Measurements from ENCODE around the gene PRRT2.
"Not testable (repeated sequence)": the region's sequence is repeated elsewhere in the genome, so short reads cannot be mapped to it uniquely, and the experiment has no call there.

PRRT2 gene

DNA sequence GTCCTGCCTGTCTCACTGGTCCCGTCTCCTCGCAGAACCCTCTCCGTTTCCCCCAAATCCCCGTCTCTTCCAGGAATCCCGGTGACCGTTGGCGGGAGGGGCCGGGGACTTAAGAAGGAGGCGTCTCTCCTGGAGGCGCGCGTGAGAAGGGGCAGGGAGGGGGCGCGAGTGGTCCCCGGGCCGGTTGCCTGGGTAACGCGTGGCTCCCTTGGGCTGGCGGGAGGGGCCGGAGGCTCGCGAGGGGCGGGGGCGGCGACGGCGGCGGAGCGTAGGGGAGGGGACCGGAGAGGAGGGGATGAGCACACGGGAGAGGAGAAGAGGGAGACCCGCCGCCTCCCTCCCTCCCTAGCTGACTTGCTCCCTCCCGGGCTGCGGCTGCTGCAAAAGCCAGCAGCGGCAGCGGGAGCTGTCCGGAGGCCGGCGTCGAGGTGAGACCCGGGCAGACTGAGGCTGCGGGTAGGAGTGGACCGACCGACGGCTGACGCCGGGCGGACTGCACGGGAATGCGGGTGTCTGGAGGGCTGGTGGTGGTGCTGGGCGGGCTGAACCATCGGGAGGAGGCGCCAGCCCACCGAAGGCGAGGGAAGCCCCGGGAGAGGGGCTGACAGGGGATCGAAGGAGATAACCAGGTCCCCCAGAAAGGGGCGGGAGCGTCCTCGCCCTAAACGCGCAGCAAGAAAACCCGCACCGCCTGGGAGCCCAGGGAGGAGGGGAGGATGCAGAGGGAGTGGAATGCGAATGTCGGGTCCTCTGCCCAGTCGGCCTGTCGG, at the start of gene PRRT2:
Gene PRRT2 (plus strand): TSS at position 298 of the 770 bp plus-strand sequence. CDS start 862 bp downstream, outside the sequence.
- DNase-seq, result peak; percentile 53

DNA sequence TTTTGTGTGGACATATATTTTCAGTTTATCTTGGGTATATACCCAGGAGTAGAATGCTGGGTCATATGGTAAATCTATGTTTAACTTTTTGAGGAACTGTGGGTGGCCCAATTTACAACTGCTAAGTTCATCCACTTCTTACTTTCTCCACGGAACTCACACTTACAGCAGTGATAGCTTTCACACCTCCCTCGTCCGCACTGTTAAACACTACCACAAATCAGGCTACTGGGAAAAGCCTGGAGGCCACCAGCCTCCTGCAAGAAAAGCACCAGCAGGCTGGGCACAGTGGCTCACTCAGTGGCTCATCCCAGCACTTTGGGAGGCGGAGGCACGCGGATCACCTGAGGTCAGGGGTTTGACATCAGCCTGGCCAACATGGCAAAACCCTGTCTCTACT, 48.7 kb upstream of the PRRT2 start:
- DNase-seq, result no peak

DNA sequence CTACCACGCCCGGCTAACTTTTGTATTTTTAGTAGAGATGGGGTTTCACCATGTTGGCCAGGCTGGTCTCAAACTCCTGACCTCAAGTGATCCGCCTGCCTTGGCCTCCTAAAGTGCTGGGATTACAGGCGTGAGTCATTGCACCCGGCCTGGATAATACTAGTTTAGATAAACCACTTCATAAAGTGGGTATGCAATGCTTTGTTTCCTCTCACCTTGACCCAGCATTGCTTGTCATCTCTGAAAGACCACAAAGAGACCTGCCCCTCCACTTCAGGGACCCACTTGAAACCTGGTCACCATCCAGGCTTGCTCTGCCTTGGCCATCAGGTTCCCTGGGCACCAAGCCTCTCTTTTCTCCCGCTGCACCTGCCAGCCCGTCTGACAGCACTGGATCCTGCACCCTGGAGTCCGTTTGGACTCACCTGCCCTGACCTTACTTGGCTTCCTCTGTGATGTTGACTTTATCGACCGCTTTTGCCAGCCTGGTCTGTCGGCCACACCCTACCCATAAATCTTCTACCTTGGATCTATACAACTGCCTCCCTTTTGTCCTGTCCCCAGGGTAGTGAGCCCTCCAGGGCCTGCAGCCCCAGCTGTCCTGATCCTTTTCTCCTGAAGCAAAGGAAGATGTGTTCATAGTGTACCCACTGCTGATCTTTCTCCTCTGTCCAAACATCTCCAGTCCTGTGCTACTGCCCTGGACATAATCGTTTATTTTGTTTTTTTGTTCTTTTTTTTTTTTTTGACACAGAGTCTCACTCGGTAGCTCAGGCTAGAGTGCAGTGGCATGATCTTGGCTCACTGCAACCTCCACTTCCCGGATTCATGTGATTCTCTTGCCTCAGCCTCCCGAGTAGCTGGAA, 46.6 kb upstream of the PRRT2 start:
- DNase-seq, result no peak

- no peak for DNase-seq
These were observed 45.4 kb upstream of the PRRT2 start for GRCh38 chr16:29766571-29766970.

DNA sequence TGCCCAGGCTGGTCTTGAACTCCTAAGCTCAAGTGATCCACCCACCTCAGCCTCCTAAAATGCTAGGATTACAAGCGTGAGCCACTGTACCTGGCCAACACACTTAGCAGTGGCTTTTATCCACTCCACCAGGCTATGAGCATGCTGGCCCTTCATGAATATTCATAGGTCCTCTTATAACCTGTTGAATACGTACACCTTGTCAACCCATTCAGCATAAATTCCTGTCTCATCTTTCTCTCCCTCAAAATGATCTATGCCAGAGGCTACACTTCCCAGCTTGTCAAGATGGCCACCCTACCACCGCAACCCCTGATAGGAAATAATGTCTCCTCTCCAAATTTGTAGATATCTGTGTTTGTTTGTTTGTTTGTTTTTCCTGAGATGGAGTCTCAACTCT, 44.9 kb upstream of the PRRT2 start:
- no peak for DNase-seq

DNA sequence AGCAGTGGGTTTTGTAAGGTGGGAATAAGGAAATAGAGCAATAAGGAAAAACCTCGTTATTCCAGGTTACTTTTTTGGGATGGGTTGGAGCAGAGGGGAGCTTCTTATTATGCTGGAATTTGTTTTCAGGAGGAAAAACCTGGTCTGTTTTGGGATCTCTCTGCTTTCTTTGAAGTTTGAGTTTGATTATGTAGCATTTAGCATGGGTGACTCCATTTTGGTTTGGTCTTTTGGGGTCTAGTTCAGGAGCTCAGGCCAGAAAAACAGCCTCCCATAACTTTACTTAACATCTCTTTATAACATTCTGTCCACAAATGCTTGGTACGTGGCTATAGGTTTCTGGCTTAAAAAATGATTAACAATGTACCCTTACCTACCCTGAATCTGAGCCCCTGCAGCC, 42.5 kb upstream of the PRRT2 start:
- no peak for DNase-seq

DNA sequence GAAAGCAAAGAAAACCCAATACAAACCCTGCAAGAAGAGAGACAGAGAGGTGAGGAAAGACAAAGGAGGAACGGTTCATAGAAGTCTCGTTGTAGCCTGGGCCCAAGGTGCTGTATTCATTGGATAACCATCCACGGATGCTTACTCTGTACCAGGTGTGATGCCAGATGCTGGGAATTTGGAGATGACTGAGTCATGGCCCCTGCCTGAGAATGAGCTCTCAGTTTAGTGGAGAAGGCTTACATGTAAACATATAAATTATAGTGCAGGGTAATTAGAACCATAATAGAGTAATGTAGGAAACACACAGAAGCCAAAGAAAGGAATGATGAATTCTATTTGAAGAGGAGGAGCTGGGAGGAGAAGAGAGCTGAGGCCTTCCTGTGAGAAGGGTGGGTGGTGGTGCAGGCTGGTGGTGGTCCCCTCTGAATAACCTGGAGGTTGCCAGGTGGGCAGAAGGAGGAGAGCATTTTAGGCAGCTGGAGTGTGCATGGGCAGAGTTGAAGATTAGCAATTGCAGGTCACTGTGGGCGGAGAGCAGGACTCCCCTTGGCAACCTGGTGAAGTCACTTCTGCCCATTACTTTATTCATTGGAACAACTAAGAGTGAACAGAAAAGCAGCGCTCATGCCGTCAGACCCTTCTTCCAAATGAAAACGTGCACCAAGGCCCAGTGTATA, 41.6 kb upstream of the PRRT2 start:
- no peak for DNase-seq

GRCh38 chr16:29772330-29772729, 39.7 kb upstream of the PRRT2 start:
- DNase-seq, result not testable (repeated sequence)

DNA sequence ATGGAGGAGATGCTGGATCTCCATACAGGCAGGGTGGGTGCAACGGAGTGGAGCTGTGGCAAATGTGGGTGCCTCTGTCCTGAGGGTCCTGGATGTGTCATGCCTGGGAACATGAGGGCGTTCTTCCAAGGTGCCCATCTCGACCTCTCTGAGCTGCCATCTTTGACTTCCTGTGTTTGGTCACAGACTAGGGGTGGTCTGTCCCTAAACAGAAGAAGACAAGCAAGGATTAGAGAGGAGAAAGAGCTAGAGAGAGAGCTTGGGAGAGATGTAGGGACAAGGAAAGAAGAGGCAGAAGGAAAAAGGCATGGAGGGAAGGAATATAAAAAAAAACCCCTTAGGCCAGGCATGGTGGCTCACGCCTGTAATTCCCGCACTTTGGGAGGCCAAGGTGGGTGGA, 37.3 kb upstream of the PRRT2 start:
- no peak for DNase-seq

DNA sequence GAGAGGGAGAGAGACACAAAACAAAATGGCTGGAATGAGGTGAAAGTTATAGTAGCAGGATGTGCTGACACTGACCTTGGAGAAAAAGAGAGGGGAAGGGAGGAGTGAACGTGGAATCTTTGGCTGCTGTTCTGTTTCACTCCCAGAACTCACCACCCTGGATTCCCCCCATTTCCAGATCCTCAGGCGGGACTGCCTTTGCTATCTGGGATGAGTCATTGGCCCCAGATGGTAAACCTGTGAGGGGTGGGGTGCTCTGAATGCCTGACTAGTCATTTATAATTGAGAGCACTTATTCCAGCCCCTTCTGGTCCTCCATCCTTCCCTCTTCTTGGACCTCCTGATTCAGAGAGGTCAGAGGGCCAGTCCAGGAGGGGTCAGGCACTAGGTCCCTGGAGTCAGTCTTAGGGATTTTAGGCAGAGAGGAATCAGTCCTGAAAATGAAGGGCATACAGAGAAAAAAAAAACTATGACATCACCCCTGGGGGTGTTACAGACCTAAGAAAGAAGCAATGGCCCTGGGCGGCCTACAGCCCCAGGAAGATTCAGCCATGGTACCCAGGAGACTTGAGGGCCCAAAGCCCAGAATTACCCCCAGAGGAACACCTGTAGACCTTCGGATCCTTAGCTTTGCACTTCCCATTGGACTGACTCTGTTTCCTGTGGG, 36.1 kb upstream of the PRRT2 start:
- no peak for DNase-seq

GRCh38 chr16:29777576-29778350, 34.2 kb upstream of the PRRT2 start, which contains the start of gene ZG16:
TSS of gene ZG16 (plus strand) at chr16:29778256. CDS start at chr16:29779267, 1,011 bp downstream.
- no peak for DNase-seq

GRCh38 chr16:29779474-29779873, 32.5 kb upstream of the PRRT2 start:
- no peak for DNase-seq

DNA sequence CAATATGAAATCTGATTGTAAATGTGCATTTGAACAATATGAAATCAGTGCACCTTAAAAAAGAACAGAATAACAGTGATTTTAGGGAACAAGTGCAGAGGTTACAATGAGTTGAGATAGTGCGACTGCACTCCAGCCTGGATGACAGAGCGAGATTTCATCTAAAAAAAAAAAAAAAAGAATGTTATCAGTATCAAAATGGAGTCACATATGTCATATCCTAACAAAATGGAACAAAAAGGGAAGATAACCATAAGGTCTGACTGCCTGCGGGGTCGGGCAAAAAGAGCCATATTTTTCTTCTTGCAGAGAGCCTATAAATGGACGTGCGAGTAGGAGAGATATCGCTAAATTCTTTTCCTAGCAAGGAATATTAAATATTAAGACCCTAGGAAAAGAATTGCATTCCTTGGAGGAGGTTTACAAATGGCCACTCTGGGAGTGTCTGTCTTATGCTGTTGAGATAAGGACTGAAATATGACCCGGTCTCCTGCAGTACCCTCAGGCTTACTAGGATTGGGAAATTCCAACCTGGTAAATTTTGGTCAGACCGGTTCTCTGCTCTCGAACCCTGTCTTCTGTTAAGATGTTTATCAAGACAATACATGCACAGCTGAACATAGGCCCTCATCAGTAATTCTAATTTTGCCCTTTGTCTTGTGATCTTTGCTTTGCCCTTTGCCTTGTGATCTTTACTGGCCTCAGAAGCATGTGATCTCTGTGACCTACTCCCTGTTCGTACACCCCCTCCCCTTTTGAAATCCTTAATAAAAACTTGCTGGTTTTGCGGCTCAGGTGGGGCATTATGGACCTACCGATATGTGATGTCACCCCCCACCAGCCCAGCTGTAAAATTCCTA, 28.7 kb upstream of the PRRT2 start:
- not testable (repeated sequence) for DNase-seq

GRCh38 chr16:29784157-29784556, 27.8 kb upstream of the PRRT2 start:
- DNase-seq, result peak; percentile 45

GRCh38 chr16:29784901-29785500, 27.0 kb upstream of the PRRT2 start:
- peak; percentile 70 for DNase-seq

DNA sequence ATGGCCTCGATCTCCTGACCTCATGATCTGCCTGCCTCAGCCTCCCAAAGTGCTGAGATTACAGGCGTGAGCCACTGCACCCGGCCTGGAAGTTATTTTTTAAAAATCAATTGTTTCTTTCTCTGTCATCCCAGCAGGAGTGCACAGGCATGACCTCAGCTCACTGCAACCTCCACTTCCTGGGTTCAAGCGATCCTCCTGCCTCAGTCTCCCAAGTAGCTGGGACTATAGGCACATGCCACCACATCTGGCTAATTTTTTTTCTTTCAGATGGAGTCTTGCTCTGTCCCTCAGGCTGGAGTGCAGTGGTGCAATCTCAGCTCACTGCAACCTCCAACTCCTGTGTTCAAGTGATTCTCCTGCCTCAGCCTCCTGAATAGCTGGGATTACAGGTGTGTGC, 24.8 kb upstream of the PRRT2 start:
- DNase-seq, result not testable (repeated sequence)

DNA sequence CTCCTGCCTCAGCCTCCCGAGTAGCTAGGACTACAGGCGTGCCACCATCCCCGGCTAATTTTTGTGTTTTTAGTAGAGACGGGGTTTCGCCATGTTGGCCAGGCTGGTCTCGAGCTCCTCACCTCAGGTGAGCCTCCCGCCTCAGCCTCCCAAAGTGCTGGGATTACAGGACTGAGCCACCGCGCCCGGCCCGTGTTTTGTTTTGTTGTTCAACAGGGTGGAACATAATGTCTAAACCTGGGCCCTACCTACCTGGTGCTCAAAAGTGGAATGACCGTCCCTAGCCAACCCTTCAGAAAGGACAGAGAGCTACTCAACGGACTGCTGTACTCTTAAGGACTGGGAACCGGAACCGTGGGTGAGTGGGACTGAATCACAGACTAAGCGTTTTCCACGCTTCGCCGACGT, 22.2 kb upstream of the PRRT2 start:
- DNase-seq, result no peak

DNA sequence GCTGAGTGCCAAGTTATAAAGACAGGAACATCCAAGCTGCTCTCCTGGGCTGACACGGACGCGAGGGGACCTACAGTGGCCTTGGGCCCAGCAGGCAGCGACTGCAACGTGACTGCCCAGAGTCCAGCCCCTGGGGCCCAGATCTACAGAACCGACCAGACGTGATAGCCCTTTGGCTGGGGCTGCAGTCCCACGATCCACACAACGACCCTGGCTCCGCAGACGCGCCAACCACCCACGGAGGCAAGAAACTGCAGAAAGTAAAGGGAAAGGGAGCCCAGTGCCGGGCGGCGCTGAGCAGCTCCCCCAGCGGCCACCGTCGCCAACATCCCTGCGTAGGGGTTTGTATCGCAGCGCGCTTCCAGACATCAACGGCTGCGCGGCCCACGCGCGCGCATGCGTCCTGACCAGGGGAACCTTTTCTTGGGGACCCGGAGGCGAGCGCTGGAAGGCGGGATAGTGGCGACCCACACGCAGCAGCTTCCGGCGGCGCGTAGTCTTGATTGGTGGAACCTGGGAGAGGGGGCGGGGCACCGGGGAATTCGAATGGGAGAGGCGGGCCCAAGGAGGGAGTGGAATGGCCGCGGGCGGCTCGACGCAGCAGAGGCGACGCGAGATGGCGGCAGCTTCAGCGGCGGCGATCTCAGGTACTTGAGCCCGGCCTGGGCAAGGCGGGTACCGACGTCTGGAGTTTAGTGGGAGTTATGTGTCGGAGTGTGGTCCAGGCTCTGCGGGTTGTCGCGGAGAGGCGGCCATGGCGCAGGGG, 21.6 kb upstream of the PRRT2 start, which contains the start of gene KIF22:
Gene KIF22 (plus strand): TSS at position 569 of the 766 bp plus-strand sequence. CDS start 9 bp downstream, at position 578.
- DNase-seq, result peak; percentile 100
